HEK293 (cell line): ENCODE results near the gene EHD2.

ENCODE experiments used
- CTCF ChIA-PET: fragments of 350-600 bp; formaldehyde crosslinking; extraction: SDS; loops from one replicate; lab custom pipeline; 2021; ENCODE audit warnings: antibody characterized with exemption; lab: Yijun Ruan, JAX
- POLR2A ChIA-PET: fragments of 300-600 bp; formaldehyde crosslinking; extraction: SDS; loops from one replicate; lab custom pipeline; 2020; ENCODE audit warnings: antibody characterized with exemption, inconsistent platforms; lab: Yijun Ruan, JAX
- H3K27ac ChIP-seq: fragments of 200-500 bp; sonication (Bioruptor generic); 2 replicates; pipeline ENCODE4 v1.5.1; 2014; ENCODE audit warnings: low read depth, low read length, control low read depth, inconsistent platforms; ENCODE audit errors: extremely low read depth
- H3K36me3 ChIP-seq, 2 experiments: fragments of 200-500 bp in 1 of 2; sonication (Bioruptor generic) in 1 of 2; 1 replicate in 1 of 2; 2 replicates in 1 of 2; pipeline ENCODE4 v1.5.1; 2014 to 2017; ENCODE audit warnings: inconsistent platforms in 2 of 2, low read length in 2 of 2; ENCODE audit not compliant: control insufficient read depth in 2 of 2, insufficient read depth in 1 of 2
- H3K4me1 ChIP-seq: fragments of 200-500 bp; sonication (Bioruptor generic); 2 replicates; pipeline ENCODE4 v1.5.1; 2014; ENCODE audit warnings: mild to moderate bottlenecking, low read length, inconsistent platforms; ENCODE audit not compliant: control insufficient read depth, insufficient read depth
- H3K4me3 ChIP-seq: 2 replicates; pipeline ENCODE4 v1.5.1; 2011; ENCODE audit warnings: low read depth, mild to moderate bottlenecking, control low read depth, low read length, moderate library complexity
- H3K9me3 ChIP-seq: fragments of 200-500 bp; sonication (Bioruptor generic); 2 replicates; pipeline ENCODE4 v1.5.1; 2014; ENCODE audit warnings: low read depth, low read length, inconsistent platforms; ENCODE audit not compliant: control insufficient read depth, insufficient read depth
- BCL11A ChIP-seq: fragments of 450-650 bp; formaldehyde crosslinking; IDR thresholded peaks from 2 replicates; pipeline ENCODE4 v1.5.1; 2016; ENCODE audit warnings: low read depth, missing biosample characterization, missing genetic modification characterization
- KLF16 ChIP-seq: fragments of 450-650 bp; formaldehyde crosslinking; IDR thresholded peaks from 2 replicates; pipeline ENCODE4 v1.5.1; 2017; ENCODE audit warnings: missing biosample characterization, missing genetic modification characterization
- KLF8 ChIP-seq: fragments of 450-650 bp; formaldehyde crosslinking; IDR thresholded peaks from 2 replicates; pipeline ENCODE4 v1.5.1; 2016; ENCODE audit warnings: missing biosample characterization, missing genetic modification characterization
- MYNN ChIP-seq: fragments of 450-650 bp; formaldehyde crosslinking; IDR thresholded peaks from 2 replicates; pipeline ENCODE4 v1.5.1; 2016; ENCODE audit warnings: missing biosample characterization, missing genetic modification characterization, borderline replicate concordance
- PRDM10 ChIP-seq: fragments of 450-650 bp; formaldehyde crosslinking; IDR thresholded peaks from 2 replicates; pipeline ENCODE4 v1.5.1; 2016; ENCODE audit warnings: missing biosample characterization, missing genetic modification characterization
- SCRT2 ChIP-seq: fragments of 450-650 bp; formaldehyde crosslinking; IDR thresholded peaks from 2 replicates; pipeline ENCODE4 v1.5.1; 2016; ENCODE audit warnings: missing biosample characterization, missing genetic modification characterization
- ZBTB20 ChIP-seq: fragments of 450-650 bp; formaldehyde crosslinking; IDR thresholded peaks from 2 replicates; pipeline ENCODE4 v1.5.1; 2016; ENCODE audit warnings: missing biosample characterization, missing genetic modification characterization
- ZFP69B ChIP-seq: fragments of 450-650 bp; formaldehyde crosslinking; IDR thresholded peaks from 2 replicates; pipeline ENCODE4 v1.5.1; 2016; ENCODE audit warnings: missing biosample characterization, missing genetic modification characterization
- ZNF121 ChIP-seq: fragments of 450-650 bp; formaldehyde crosslinking; IDR thresholded peaks from 2 replicates; pipeline ENCODE4 v1.5.1; 2016; ENCODE audit warnings: missing biosample characterization, missing genetic modification characterization
- ZNF174 ChIP-seq: fragments of 450-650 bp; formaldehyde crosslinking; IDR thresholded peaks from 2 replicates; pipeline ENCODE4 v1.5.0; 2017; ENCODE audit warnings: missing biosample characterization, mild to moderate bottlenecking, missing genetic modification characterization
- ZNF175 ChIP-seq: fragments of 450-650 bp; formaldehyde crosslinking; IDR thresholded peaks from 2 replicates; pipeline ENCODE4 v1.5.1; 2016; ENCODE audit warnings: missing biosample characterization, missing genetic modification characterization
- ZNF585B ChIP-seq: fragments of 450-650 bp; formaldehyde crosslinking; IDR thresholded peaks from 2 replicates; pipeline ENCODE4 v1.5.1; 2016; ENCODE audit warnings: missing biosample characterization, missing genetic modification characterization
- ZNF747 ChIP-seq: fragments of 450-650 bp; formaldehyde crosslinking; IDR thresholded peaks from 2 replicates; pipeline ENCODE4 v1.5.1; 2016; ENCODE audit warnings: missing biosample characterization, missing genetic modification characterization
- ZNF768 ChIP-seq: fragments of 450-650 bp; formaldehyde crosslinking; IDR thresholded peaks from 2 replicates; pipeline ENCODE4 v1.5.1; 2018; ENCODE audit warnings: missing biosample characterization, mild to moderate bottlenecking, missing genetic modification characterization
- ZNF777 ChIP-seq: fragments of 450-650 bp; formaldehyde crosslinking; IDR thresholded peaks from 2 replicates; pipeline ENCODE4 v1.5.1; 2017; ENCODE audit warnings: missing biosample characterization, missing genetic modification characterization, borderline replicate concordance

The EHD2 gene

GRCh38 chr19:47760632-47760999 is 47.4 kb downstream of the EHD2 start:
- ChIA-PET POLR2A (interaction anchor here (0.7 kb wide), 1 partner anchor 13 kb away, joined by 4 read pairs; no protein-coding TSS in a partner anchor), CTCF (interaction anchor here (0.9 to 8.2 kb wide), 2 partner anchors 29 to 359 kb away, joined by 3 to 197 read pairs; no protein-coding TSS in a partner anchor)

GRCh38 chr19:47761566-47761965 is 48.3 kb downstream of the EHD2 start:
- Histone ChIP-seq H3K4me3 (no peak overlapping the region), H3K36me3 (peaks cover 16 to 26% of the 10 kb centered on the region in 2 experiments), H3K4me1 (no peaks in the 10 kb centered on the region), H3K9me3 (no peaks in the 10 kb centered on the region), H3K27ac (no peak overlapping the region)
- POLR2A ChIA-PET: no interaction called here
- CTCF ChIA-PET: interaction anchor here (0.7 to 8.2 kb wide), 4 partner anchors 28 to 832 kb away, joined by 3 to 197 read pairs (median 5); no protein-coding TSS in a partner anchor
- TF ChIP-seq BCL11A (no peak), KLF8 (tag by site-specific recombination) (no peak), ZNF747 (tag by site-specific recombination) (no peak), ZBTB20 (tag by site-specific recombination) (peak; percentile 4; the same call in 1 of the 2 replicates)
- TF ChIP-seq, all 188 proteins: peak for 1

More at GRCh38 chr19:47760632-47760999, 47.4 kb downstream of the EHD2 start:
- Histone ChIP-seq H3K36me3 (peaks cover 18 to 36% of the 10 kb centered on the region in 2 experiments), H3K27ac (no peak overlapping the region), H3K9me3 (no peaks in the 10 kb centered on the region), H3K4me1 (no peaks in the 10 kb centered on the region), H3K4me3 (no peak overlapping the region)
- TF ChIP-seq MYNN: no peak
- TF ChIP-seq KLF16 (tag by site-specific recombination): no peak

GRCh38 chr19:47762151-47762550 is 48.9 kb downstream of the EHD2 start:
- H3K9me3 ChIP-seq: no peaks in the 10 kb centered on the region
- ChIA-PET CTCF (interaction anchor here (0.6 to 8.2 kb wide), 4 partner anchors 19 to 832 kb away, joined by 3 to 197 read pairs (median 4); no protein-coding TSS in a partner anchor), POLR2A (no interaction called here)
- no peak overlapping the region for H3K4me3 ChIP-seq
- peaks cover 10 to 20% of the 10 kb centered on the region in 2 experiments for H3K36me3 ChIP-seq
- H3K4me1 ChIP-seq: no peaks in the 10 kb centered on the region
- TF ChIP-seq ZFP69B (no peak), ZNF174 (tag by site-specific recombination) (no peak), ZNF777 (tag by site-specific recombination) (no peak), SCRT2 (tag by site-specific recombination) (no peak), ZNF121 (tag by site-specific recombination) (peak; percentile 95), PRDM10 (tag by site-specific recombination) (peak; percentile 35; the same call in 1 of the 2 replicates), ZNF175 (tag by site-specific recombination) (no peak)
- H3K27ac ChIP-seq: no peak overlapping the region

- TF ChIP-seq ZNF585B (tag by site-specific recombination): no peak
- TF ChIP-seq ZNF768 (tag by site-specific recombination): peak; percentile 94
- TF ChIP-seq KLF8 (tag by site-specific recombination): no peak
- no peaks in the 10 kb centered on the region for H3K4me1 ChIP-seq
- H3K27ac ChIP-seq: no peak overlapping the region
- no peaks in the 10 kb centered on the region for H3K9me3 ChIP-seq
- ChIA-PET CTCF (interaction anchor here (0.6 to 8.2 kb wide), 3 partner anchors 20 to 406 kb away, joined by 3 to 197 read pairs (median 3); no protein-coding TSS in a partner anchor), POLR2A (interaction anchor here (0.6 kb wide), 1 partner anchor 26 kb away, joined by 6 read pairs; no protein-coding TSS in a partner anchor)
- no peak overlapping the region for H3K4me3 ChIP-seq
- peaks cover 4 to 14% of the 10 kb centered on the region in 2 experiments; a peak in 2 of 3 replicates for H3K36me3 ChIP-seq
These were observed 49.5 kb downstream of the EHD2 start for GRCh38 chr19:47762615-47763308.
